Neural progenitor cell (in vitro differentiated cells): ENCODE measurements around the gene ITCH.

Source experiments
- CTCF ChIP-seq: fragments of 200-600 bp; sonication (generic); IDR thresholded peaks from 2 replicates; pipeline ENCODE4 v1.5.1; 2017; ENCODE audit warnings: antibody characterized with exemption, mild to moderate bottlenecking
- EZH2 ChIP-seq: fragments of 200-600 bp; sonication (generic); IDR thresholded peaks from 2 replicates; pipeline ENCODE4 v1.6.1; 2017; ENCODE audit warnings: antibody characterized with exemption, mild to moderate bottlenecking, moderate library complexity
- EZH2phosphoT487 ChIP-seq: fragments of 200-600 bp; sonication (generic); IDR thresholded peaks from 2 replicates; pipeline ENCODE4 v1.6.1; 2017; ENCODE audit warnings: antibody characterized with exemption

DNA sequence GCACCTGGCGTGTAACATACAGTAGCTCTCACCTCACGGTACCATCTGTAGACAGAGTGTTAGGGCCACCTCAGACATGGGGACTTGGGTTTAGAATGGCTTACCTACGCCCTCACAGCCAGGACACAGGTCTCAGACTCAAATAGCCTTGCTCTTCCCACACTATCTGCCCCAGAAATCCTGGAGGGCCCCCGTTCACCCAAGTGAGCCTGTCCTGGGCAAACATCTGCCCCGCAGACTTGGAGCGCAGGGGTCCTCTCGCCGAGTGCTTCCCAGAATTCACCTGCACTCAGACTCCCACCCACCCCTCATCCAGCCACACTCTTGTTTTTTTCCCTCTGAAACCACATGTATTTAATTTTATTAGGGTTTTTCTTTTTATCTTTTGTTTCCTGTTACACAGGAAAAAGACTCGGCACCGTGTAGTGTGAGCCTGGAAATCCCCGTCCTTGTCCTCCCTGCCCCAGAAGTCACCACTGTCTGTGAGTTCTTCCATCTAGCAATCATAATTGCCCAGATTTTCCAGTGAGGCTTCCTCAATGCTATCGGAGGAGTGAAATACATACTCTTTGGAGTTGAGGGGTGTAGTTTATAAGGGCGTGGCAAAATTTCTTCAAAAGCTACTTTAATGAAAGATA, 178.3 kb downstream of the ITCH start:
- TF ChIP-seq CTCF (no peak), EZH2 (no peak), EZH2phosphoT487 (no peak)
